Measurements from ENCODE around the gene RPUSD3. TPM values are rescaled to one million over a fixed set of nuclear protein-coding genes. Genes with fewer than 3 reads are reported as not detected.

RPUSD3 gene
- total and polyA plus RNA-seq, 9 of the 15 experiments (the other 6 are each of a cell fraction or from before 2014, with no cell fraction given): 13.8 to 99.0 (median 59.3) TPM

GRCh38 chr3:9843715-9844438 is at the start of gene RPUSD3 (continued):
- TF ChIP-seq CREB1 (IDR thresholded peaks at IDR 0.05) (peak; percentile 34), CREB1 (CRISPR knock-in tag; IDR thresholded peaks at IDR 0.05) (peak; percentile 57; the same call in 1 of the 2 replicates), RREB1 (CRISPR knock-in tag; IDR thresholded peaks at IDR 0.05) (peak; percentile 40; the same call in 1 of the 2 replicates), ID3 (CRISPR knock-in tag; IDR thresholded peaks at IDR 0.05) (no peak), ID3 (tag; IDR thresholded peaks at IDR 0.05) (peak; percentile 54; the same call in 1 of the 2 replicates), NBN (IDR thresholded peaks at IDR 0.05; ENCODE audit: low read depth) (peak; percentile 1; the same call in 1 of the 2 replicates), RBBP5 (IDR thresholded peaks at IDR 0.05; ENCODE audit: borderline replicate concordance, insufficient read depth, low read length, poor library complexity, severe bottlenecking) (peak; percentile 68), ZNF12 (CRISPR knock-in tag; IDR thresholded peaks at IDR 0.05) (no peak; the same call in 1 of the 2 replicates), DACH1 (IDR thresholded peaks at IDR 0.05; ENCODE audit: partially characterized antibody) (no peak), SRSF3 (IDR thresholded peaks at IDR 0.05; ENCODE audit: insufficient read depth, low read length) (no peak), EZH2 (IDR thresholded peaks at IDR 0.05; ENCODE audit: borderline replicate concordance, low read depth, low read length) (no peak), TRIM28 (IDR thresholded peaks at IDR 0.05) (no peak), LCOR (CRISPR knock-in tag; IDR thresholded peaks at IDR 0.05) (peak; percentile 73; the same call in 1 of the 2 replicates), GTF2E2 (tag; IDR thresholded peaks at IDR 0.05) (peak; percentile 79), THAP12 (CRISPR knock-in tag; IDR thresholded peaks at IDR 0.05) (peak; percentile 51; the same call in 1 of the 2 replicates), MED1 (CRISPR knock-in tag; IDR thresholded peaks at IDR 0.05; ENCODE audit: borderline replicate concordance) (no peak), BRD9 (IDR thresholded peaks at IDR 0.05; ENCODE audit: low read depth, partially characterized antibody) (peak; percentile 47), POLR2AphosphoS5 (IDR thresholded peaks at IDR 0.05; ENCODE audit: control insufficient read depth, insufficient read depth, low read depth, low read length) (peak; percentile 69), GTF2A2 (tag; IDR thresholded peaks at IDR 0.05) (no peak), LEF1 (IDR thresholded peaks at IDR 0.05) (no peak)

Data from K562 (cell line).